Measurements from ENCODE around the gene HDDC3.

The HDDC3 gene

GRCh38 chr15:90931828-90932659, at the start of gene HDDC3:
TSS of gene HDDC3 (minus strand) at chr15:90932549. CDS start at chr15:90932540, 9 bp downstream.
- Histone ChIP-seq H3K36me3 (peaks cover 2 to 13% (median 8%) of the 10 kb centered on the region in 11 experiments; a peak in 15 of 22 replicates), H3K9me3 (replicated peaks in 1 of 11) (no peaks in the 10 kb centered on the region), H3K27me3 (no peaks in the 10 kb centered on the region), H3K4me3 (peak within 1 kb of the TSS; percentile 71 to 90 (median 80)), H3K4me2 (peak within 1 kb of the TSS; percentile 89 to 100 (median 96)), H4K20me1 (peaks cover 5 to 16% (median 14%) of the 10 kb centered on the region in 11 experiments; a peak in 16 of 22 replicates), H3K27ac (peak within 1 kb of the TSS; percentile 64 to 93 (median 89)), H3K4me1 (peaks cover 64 to 77% (median 75%) of the 10 kb centered on the region in 10 experiments), H3K9ac (peak within 1 kb of the TSS; percentile 80 to 94 (median 86))
- TF ChIP-seq Cebpa-rat (IDR thresholded peaks at IDR 0.05): no peak

- Histone ChIP-seq H3K9ac (peak overlapping the region in 4 of 11 experiments; percentile 32 to 48 (median 39); a peak in 7 of 22 replicates), H3K9me3 (replicated peaks in 1 of 11) (no peaks in the 10 kb centered on the region), H3K4me2 (peak overlapping the region; percentile 39 to 81 (median 75); a peak in 21 of 22 replicates), H3K27me3 (no peaks in the 10 kb centered on the region), H3K4me3 (peak overlapping the region in 4 of 10 experiments; percentile 14 to 36 (median 26); a peak in 2 of 20 replicates), H4K20me1 (peaks cover 0 to 31% (median 5%) of the 10 kb centered on the region in 11 experiments; a peak in 11 of 22 replicates), H3K27ac (peak overlapping the region in 10 of 11 experiments; percentile 38 to 79 (median 70); a peak in 20 of 22 replicates), H3K4me1 (peaks cover 24 to 49% (median 36%) of the 10 kb centered on the region in 10 experiments), H3K36me3 (peaks cover 8 to 91% (median 76%) of the 10 kb centered on the region in 11 experiments; a peak in 20 of 22 replicates)
- peak in 8 of 11 experiments; percentile 12 to 86 (median 66); a peak in 11 of 22 replicates for TF ChIP-seq Cebpa-rat (IDR thresholded peaks at IDR 0.05)
These were observed 49.8 kb upstream of the HDDC3 start for GRCh38 chr15:90982135-90982534.

- H3K4me2 ChIP-seq: peak overlapping the region; percentile 39 to 81 (median 75); a peak in 21 of 22 replicates
- H3K4me3 ChIP-seq: peak overlapping the region in 1 of 10 experiments; percentile 31; a peak in 1 of 20 replicates
- H3K36me3 ChIP-seq: peaks cover 8 to 96% (median 80%) of the 10 kb centered on the region in 11 experiments; a peak in 20 of 22 replicates
- H3K4me1 ChIP-seq: peaks cover 20 to 44% (median 31%) of the 10 kb centered on the region in 10 experiments
- peak overlapping the region in 3 of 11 experiments; percentile 31 to 48 (median 40); a peak in 4 of 22 replicates for H3K9ac ChIP-seq
- peaks cover 0 to 27% (median under 1%) of the 10 kb centered on the region in 11 experiments; a peak in 10 of 22 replicates for H4K20me1 ChIP-seq
- H3K27me3 ChIP-seq: no peaks in the 10 kb centered on the region
- peak overlapping the region in 10 of 11 experiments; percentile 38 to 79 (median 70); a peak in 20 of 22 replicates for H3K27ac ChIP-seq
- H3K9me3 ChIP-seq (replicated peaks in 1 of 11): no peaks in the 10 kb centered on the region
- no peak for TF ChIP-seq Cebpa-rat (IDR thresholded peaks at IDR 0.05)
These were observed 49.3 kb upstream of the HDDC3 start for GRCh38 chr15:90981681-90982080.

GRCh38 chr15:90979582-90979981, 47.2 kb upstream of the HDDC3 start:
- Histone ChIP-seq H3K27ac (peak overlapping the region in 3 of 11 experiments; percentile 35 to 44 (median 40); a peak in 4 of 22 replicates), H3K36me3 (peaks cover 21 to 100% (median 98%) of the 10 kb centered on the region in 11 experiments), H3K4me2 (no peak overlapping the region), H4K20me1 (peaks cover 0 to 10% (median 0%) of the 10 kb centered on the region in 11 experiments; a peak in 6 of 22 replicates), H3K9me3 (replicated peaks in 1 of 11) (no peaks in the 10 kb centered on the region), H3K9ac (no peak overlapping the region), H3K4me1 (peaks cover 11 to 34% (median 26%) of the 10 kb centered on the region in 10 experiments; a peak in 19 of 20 replicates), H3K4me3 (no peak overlapping the region), H3K27me3 (no peaks in the 10 kb centered on the region)
- no peak for TF ChIP-seq Cebpa-rat (IDR thresholded peaks at IDR 0.05)

- H3K36me3 ChIP-seq: peaks cover 38 to 100% (median 98%) of the 10 kb centered on the region in 11 experiments
These were observed 41.9 kb upstream of the HDDC3 start for GRCh38 chr15:90974216-90974615.

GRCh38 chr15:90972133-90972532, 39.8 kb upstream of the HDDC3 start:
- H3K27ac ChIP-seq: no peak overlapping the region
- H3K9me3 ChIP-seq (replicated peaks in 1 of 11): no peaks in the 10 kb centered on the region
- peaks cover 59 to 100% (median 100%) of the 10 kb centered on the region in 11 experiments for H3K36me3 ChIP-seq
- H3K4me2 ChIP-seq: no peak overlapping the region
- H3K4me3 ChIP-seq: no peak overlapping the region
- H3K27me3 ChIP-seq: no peaks in the 10 kb centered on the region
- peaks cover 0 to 13% (median 0%) of the 10 kb centered on the region in 11 experiments; a peak in 7 of 22 replicates for H4K20me1 ChIP-seq
- TF ChIP-seq Cebpa-rat (IDR thresholded peaks at IDR 0.05): no peak
- H3K9ac ChIP-seq: no peak overlapping the region
- no peaks in the 10 kb centered on the region for H3K4me1 ChIP-seq

More at GRCh38 chr15:90974216-90974615, 41.9 kb upstream of the HDDC3 start:
- no peak for TF ChIP-seq Cebpa-rat (IDR thresholded peaks at IDR 0.05)
- H3K9ac ChIP-seq: no peak overlapping the region
- peaks cover 0 to 4% (median 0%) of the 10 kb centered on the region in 11 experiments; a peak in 5 of 22 replicates for H4K20me1 ChIP-seq
- no peaks in the 10 kb centered on the region for H3K27me3 ChIP-seq
- no peak overlapping the region for H3K27ac ChIP-seq
- no peak overlapping the region for H3K4me3 ChIP-seq
- H3K9me3 ChIP-seq (replicated peaks in 1 of 11): no peaks in the 10 kb centered on the region
- no peaks in the 10 kb centered on the region for H3K4me1 ChIP-seq
- no peak overlapping the region for H3K4me2 ChIP-seq

GRCh38 chr15:90970274-90970673, 37.9 kb upstream of the HDDC3 start:
- Histone ChIP-seq H3K36me3 (peaks cover 65 to 100% (median 100%) of the 10 kb centered on the region in 11 experiments), H3K9ac (no peak overlapping the region), H4K20me1 (peaks cover 0 to 32% (median 0%) of the 10 kb centered on the region in 11 experiments; a peak in 8 of 22 replicates), H3K27me3 (no peaks in the 10 kb centered on the region), H3K9me3 (replicated peaks in 1 of 11) (no peaks in the 10 kb centered on the region), H3K27ac (no peak overlapping the region), H3K4me1 (no peaks in the 10 kb centered on the region), H3K4me3 (no peak overlapping the region), H3K4me2 (no peak overlapping the region)
- TF ChIP-seq Cebpa-rat (IDR thresholded peaks at IDR 0.05): no peak

- H4K20me1 ChIP-seq: peaks cover 0 to 34% (median 0%) of the 10 kb centered on the region in 11 experiments; a peak in 8 of 22 replicates
- no peak overlapping the region for H3K4me3 ChIP-seq
- no peaks in the 10 kb centered on the region for H3K9me3 ChIP-seq (replicated peaks in 1 of 11)
- H3K9ac ChIP-seq: 0 out of 22 replicates have a peak overlapping the region, but pooled peaks of 1 of the 11 experiments have one; percentile 4
- peaks cover 51 to 100% (median 98%) of the 10 kb centered on the region in 11 experiments for H3K36me3 ChIP-seq
- H3K27me3 ChIP-seq: no peaks in the 10 kb centered on the region
- no peak overlapping the region for H3K27ac ChIP-seq
- TF ChIP-seq Cebpa-rat (IDR thresholded peaks at IDR 0.05): no peak
- H3K4me1 ChIP-seq: no peaks in the 10 kb centered on the region
- no peak overlapping the region for H3K4me2 ChIP-seq
These were observed 36.1 kb upstream of the HDDC3 start for GRCh38 chr15:90968434-90968833.

Measured in BLaER1 treated with 17β-estradiol and CSF1 and Interleukin-3, amounts not matched to agents 10 nM and 100 nM (cell line).